ENCODE measurements around the gene PDK2.

- no peak for TF ChIP-seq POLR2A (IDR thresholded peaks at IDR 0.05)
- TF ChIP-seq CTCF (IDR thresholded peaks at IDR 0.05): no peak
Observed at GRCh38 chr17:50088952-50089825, 6.0 kb upstream of the PDK2 start.
